Activated naive CD8-positive, alpha-beta T cell treated with anti-CD3 and anti-CD28 coated beads, Interleukin-2, amount 10 ng/mL, durations not matched to agents 7 days and 5 days (primary cell): Measurements from ENCODE around the gene CACNA2D2. TPM values are rescaled to one million over a fixed set of nuclear protein-coding genes. Genes with fewer than 3 reads are reported as not detected.

Source experiments
- ATAC-seq: fragments of 150-1000 bp; cut with Tn5 transposase; one replicate; pipeline ENCODE4 v1.10.0; 2021; ENCODE audit warnings: low read depth, moderate library complexity
- POLR2A ChIA-PET: fragments of 350-600 bp; sonication (Branson Sonifier 250); formaldehyde crosslinking; loops from one replicate; lab custom pipeline; 2021; ENCODE audit warnings: antibody characterized with exemption; lab: Charles Lee
- DNase-seq: peaks from one replicate; pipeline ENCODE4 v3.0.0; 2021
- H3K27ac Mint-ChIP-seq: one replicate; pipeline ENCODE4 v1.8.0; 2022; ENCODE audit warnings: mild to moderate bottlenecking, mixed read lengths
- H3K27me3 Mint-ChIP-seq: one replicate; pipeline ENCODE4 v1.8.0; 2022; ENCODE audit warnings: mild to moderate bottlenecking, moderate library complexity, mixed read lengths
- H3K36me3 Mint-ChIP-seq: one replicate; pipeline ENCODE4 v1.8.0; 2021; ENCODE audit warnings: mild to moderate bottlenecking, mixed read lengths
- H3K4me1 Mint-ChIP-seq: one replicate; pipeline ENCODE4 v1.8.0; 2021; ENCODE audit warnings: mixed read lengths
- H3K4me3 Mint-ChIP-seq: one replicate; pipeline ENCODE4 v1.8.0; 2022; ENCODE audit warnings: mild to moderate bottlenecking, moderate library complexity, mixed read lengths
- H3K9me3 Mint-ChIP-seq: one replicate; pipeline ENCODE4 v1.8.0; 2021; ENCODE audit warnings: mixed read lengths
- total RNA-seq, 2 experiments: library from RNA; stranded (reverse); gene quantifications; one replicate each; pipeline ENCODE4 v1.2.3, GENCODE V29; 2021

CACNA2D2 gene
- total RNA-seq, 2 experiments from 2014 or later = 2.1 to 2.5 TPM

DNA sequence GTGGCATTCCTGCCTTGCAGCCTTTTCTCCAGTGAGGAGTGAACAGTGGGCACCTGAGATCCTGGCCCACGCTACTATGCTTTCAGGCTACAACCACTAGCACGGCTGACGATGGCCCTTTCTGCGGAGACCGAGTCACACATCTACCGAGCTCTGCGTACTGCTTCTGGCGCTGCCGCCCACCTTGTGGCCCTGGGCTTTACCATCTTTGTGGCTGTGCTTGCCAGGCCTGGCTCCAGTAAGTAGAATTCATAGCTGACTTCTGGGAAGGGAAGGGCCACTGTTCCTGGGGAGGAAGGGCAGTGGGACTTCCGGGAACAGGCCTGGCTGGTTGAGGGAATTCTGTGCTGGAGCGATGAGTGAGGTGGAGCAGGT is 152.1 kb downstream of the CACNA2D2 start:
- ATAC-seq = no peak
- Mint-ChIP-seq H3K9me3 (no peaks in the 10 kb centered on the region), H3K27me3 (no peaks in the 10 kb centered on the region), H3K4me3 (peak overlapping the region; percentile 90), H3K4me1 (peaks cover 41% of the 10 kb centered on the region), H3K36me3 (peaks cover 14% of the 10 kb centered on the region), H3K27ac (peak overlapping the region; percentile 93)
- no peak for DNase-seq
- POLR2A ChIA-PET = interaction anchor here (1.2 to 7.0 kb wide), 13 partner anchors 8 to 260 kb away, joined by 3 to 110 read pairs (median 12); partner anchors contain the start of genes C3orf18, CISH, HEMK1 and HYAL3

DNA sequence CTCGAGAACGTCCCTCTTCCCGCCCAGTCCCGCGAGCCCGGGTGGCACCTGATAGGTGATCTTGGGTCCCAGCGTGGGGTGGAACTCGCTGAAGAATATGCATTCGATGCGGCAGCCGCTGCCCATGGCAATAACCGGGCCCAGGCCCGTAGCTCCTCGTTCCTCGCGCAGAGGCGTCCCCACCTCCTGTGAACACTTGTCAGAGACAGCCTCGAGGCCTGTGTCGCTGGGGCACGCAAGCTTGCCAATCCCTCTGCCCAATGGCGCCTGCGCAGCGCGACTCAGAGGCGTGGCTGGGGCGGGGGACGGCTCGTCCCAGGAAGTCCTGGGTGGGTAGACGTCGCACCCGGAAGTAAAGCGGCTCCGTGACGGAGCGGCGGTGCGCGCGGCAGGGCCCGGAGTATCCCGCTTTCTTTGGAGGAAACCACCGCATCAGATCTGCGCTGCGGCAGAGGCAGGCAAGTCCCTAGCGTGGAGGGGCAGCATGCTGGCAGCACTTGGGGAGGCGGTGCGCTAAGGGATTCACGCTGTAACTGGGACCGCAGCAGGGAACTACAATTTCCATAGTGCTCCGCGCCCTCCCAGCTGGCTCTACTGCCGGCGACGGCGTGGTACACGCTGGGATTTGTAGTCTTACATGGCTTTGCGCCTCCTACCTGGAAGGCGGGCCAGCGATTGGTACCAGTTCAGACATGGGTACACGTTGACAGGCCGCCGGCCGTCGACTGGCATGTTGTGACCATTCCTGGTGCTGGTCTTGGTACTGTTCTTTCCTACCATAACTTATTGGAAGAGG is 152.7 kb downstream of the CACNA2D2 start, which contains the start of the genes CYB561D2 and NPRL2:
Gene CYB561D2 (plus strand): TSS at position 336 of the 796 bp plus-strand sequence. CDS start 572 bp downstream, outside the sequence.
Gene NPRL2 (minus strand): TSS at position 249 of the 796 bp plus-strand sequence. CDS start 123 bp downstream, at position 126.
- Mint-ChIP-seq H3K36me3 (peaks cover 14% of the 10 kb centered on the region), H3K4me3 (peak within 1 kb of the TSS; percentile 90)

DNA sequence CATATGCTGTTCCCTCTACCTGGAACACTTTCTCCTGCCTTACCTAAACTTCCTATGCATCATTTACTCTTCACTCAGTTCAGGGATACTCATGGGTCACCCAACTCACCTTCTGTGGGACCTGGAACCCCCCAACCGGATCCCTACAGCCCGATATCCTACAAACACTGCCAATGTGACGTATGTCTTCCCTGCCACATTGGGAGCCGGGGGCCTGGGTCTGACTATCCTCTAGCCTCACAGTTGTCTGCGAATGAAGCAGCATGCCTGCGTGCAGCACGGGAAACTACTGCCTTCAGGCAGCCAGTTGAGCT is 153.3 kb downstream of the CACNA2D2 start:
- Mint-ChIP-seq H3K27ac (peak overlapping the region; percentile 93), H3K36me3 (peaks cover 14% of the 10 kb centered on the region), H3K9me3 (no peaks in the 10 kb centered on the region), H3K4me1 (peaks cover 48% of the 10 kb centered on the region), H3K4me3 (peak overlapping the region; percentile 90), H3K27me3 (no peaks in the 10 kb centered on the region)
- ATAC-seq = no peak
- DNase-seq = no peak
- POLR2A ChIA-PET = interaction anchor here (0.6 to 7.0 kb wide), 19 partner anchors 9 to 261 kb away, joined by 3 to 110 read pairs (median 8); partner anchors contain the start of genes C3orf18, CISH, HEMK1 and HYAL3

More for the DNA sequence above, 152.7 kb downstream of the CACNA2D2 start, which contains the start of the genes CYB561D2 and NPRL2:
- ATAC-seq (peak; percentile 90), DNase-seq (peak; percentile 99)
- H3K9me3 Mint-ChIP-seq = no peaks in the 10 kb centered on the region
- H3K27ac Mint-ChIP-seq = peak within 1 kb of the TSS; percentile 93
- H3K27me3 Mint-ChIP-seq = no peaks in the 10 kb centered on the region
- POLR2A ChIA-PET = interaction anchor here (0.6 to 7.0 kb wide), 19 partner anchors 9 to 260 kb away, joined by 3 to 110 read pairs (median 8); partner anchors contain the start of genes C3orf18, CISH, HEMK1 and HYAL3
- peaks cover 46% of the 10 kb centered on the region for H3K4me1 Mint-ChIP-seq

DNA sequence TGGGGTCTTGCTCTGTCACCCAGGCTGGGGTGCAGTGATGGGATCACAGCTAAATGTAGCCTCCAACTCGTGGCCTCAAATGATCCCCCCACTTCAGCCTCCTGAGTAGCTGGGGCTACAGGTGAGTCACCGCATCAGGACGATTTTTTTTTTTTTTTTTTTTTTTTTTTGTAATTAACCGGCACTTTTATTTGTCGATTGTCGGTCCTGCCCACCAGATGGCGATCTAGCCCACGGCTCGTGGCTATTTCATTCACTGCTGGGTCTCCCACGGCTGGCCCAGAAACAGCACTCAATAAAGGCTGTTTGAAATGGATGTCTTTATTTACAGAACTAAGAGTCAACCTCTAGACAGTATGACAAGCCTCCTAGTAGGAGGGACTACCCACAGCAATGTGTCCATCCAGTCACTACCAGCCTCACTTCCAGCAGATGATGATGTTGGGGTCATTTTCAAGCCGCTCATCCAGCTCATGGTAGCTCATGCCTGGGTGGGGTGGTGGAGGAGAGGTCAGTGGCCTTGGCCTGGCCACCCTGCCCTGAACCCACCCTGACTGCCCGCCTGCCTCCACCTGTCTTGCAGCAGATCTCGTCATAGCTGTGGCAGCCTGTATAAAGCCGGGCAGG is 156.1 kb downstream of the CACNA2D2 start:
- H3K27me3 Mint-ChIP-seq = no peaks in the 10 kb centered on the region
- POLR2A ChIA-PET = interaction anchor here (0.5 to 5.6 kb wide), 5 partner anchors 10 to 1153 kb away, joined by 3 to 110 read pairs (median 5); partner anchors contain the start of genes CISH, DCAF1 and TUSC2
- peaks cover 10% of the 10 kb centered on the region for H3K36me3 Mint-ChIP-seq
- H3K9me3 Mint-ChIP-seq = no peaks in the 10 kb centered on the region
- peak; percentile 5 for ATAC-seq
- H3K27ac Mint-ChIP-seq = peak overlapping the region; percentile 42
- peaks cover 49% of the 10 kb centered on the region for H3K4me1 Mint-ChIP-seq
- H3K4me3 Mint-ChIP-seq = peak overlapping the region; percentile 16
- peak; percentile 77 for DNase-seq

DNA sequence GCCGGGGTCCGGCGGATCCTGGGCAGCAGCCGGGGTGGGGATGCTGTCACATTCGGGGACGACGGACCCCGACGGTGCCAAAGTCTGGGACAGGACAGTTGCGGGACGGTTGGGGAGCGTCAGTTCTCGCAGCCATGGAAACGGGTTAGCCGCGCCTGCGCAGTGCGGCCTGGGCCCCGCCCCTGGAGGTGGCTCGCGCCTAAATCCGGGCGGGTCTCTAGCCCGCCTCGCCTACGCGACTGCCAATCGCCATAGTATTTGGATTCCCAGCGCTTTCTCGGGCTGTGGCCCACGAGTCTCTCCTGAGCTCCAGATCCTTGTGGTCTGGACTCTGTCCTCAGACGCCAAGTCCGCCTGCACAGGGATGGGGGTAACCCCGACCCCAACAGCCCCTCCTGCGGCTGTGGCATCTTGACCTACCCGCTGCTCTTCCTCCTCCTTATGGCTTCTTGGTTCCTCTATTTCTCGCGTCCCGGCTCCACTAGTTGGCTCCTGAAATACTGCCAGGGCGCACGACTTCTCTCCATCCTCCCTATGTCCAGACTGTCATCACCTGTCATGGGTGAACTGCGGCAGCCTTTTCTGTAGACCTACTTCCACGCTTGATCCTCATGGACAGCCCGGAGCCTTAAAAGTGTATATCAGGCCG is 157.7 kb downstream of the CACNA2D2 start, which contains the start of gene ZMYND10:
Gene ZMYND10 (minus strand): TSS at position 147 of the 649 bp plus-strand sequence. CDS start 153 bp downstream, outside the sequence.
- Mint-ChIP-seq H3K27ac (peak within 1 kb of the TSS; percentile 79), H3K36me3 (peaks cover 10% of the 10 kb centered on the region), H3K4me1 (peaks cover 47% of the 10 kb centered on the region), H3K27me3 (no peaks in the 10 kb centered on the region), H3K9me3 (no peaks in the 10 kb centered on the region), H3K4me3 (peak within 1 kb of the TSS; percentile 84)
- ATAC-seq (peak; percentile 10), DNase-seq (peak; percentile 90)
- POLR2A ChIA-PET = interaction anchor here (0.5 to 1.4 kb wide), 5 partner anchors 9 to 266 kb away, joined by 3 to 5 read pairs (median 3); partner anchors contain the start of genes CISH, HEMK1 and TUSC2

DNA sequence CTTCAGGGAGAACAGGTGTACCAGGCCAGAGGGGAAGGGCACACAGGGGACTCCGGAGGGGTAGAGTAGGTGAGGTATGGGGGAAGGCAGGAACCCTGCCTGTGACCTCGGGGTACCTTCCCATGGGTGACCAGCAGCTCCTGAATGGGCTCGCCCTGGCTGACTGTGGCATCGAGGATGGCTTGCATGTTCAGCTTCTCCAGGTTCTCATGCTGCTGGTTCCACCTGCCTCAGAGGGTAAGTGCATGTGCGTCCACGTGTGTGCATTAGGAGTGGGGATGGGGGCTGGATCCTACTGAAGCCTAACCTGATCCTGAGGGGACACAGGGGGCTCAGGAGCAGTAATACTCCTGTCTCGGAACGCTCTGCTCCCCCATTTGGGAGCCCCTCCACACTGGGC is 158.4 kb downstream of the CACNA2D2 start:
- Mint-ChIP-seq H3K27me3 (no peaks in the 10 kb centered on the region), H3K27ac (peak overlapping the region; percentile 65), H3K9me3 (no peaks in the 10 kb centered on the region), H3K4me3 (peak overlapping the region; percentile 84), H3K36me3 (peaks cover 12% of the 10 kb centered on the region), H3K4me1 (peaks cover 41% of the 10 kb centered on the region)
- POLR2A ChIA-PET = interaction anchor here (0.5 to 2.1 kb wide), 6 partner anchors 9 to 267 kb away, joined by 3 to 7 read pairs (median 4); partner anchors contain the start of genes CISH, HEMK1 and TUSC2
- ATAC-seq = no peak
- no peak for DNase-seq

DNA sequence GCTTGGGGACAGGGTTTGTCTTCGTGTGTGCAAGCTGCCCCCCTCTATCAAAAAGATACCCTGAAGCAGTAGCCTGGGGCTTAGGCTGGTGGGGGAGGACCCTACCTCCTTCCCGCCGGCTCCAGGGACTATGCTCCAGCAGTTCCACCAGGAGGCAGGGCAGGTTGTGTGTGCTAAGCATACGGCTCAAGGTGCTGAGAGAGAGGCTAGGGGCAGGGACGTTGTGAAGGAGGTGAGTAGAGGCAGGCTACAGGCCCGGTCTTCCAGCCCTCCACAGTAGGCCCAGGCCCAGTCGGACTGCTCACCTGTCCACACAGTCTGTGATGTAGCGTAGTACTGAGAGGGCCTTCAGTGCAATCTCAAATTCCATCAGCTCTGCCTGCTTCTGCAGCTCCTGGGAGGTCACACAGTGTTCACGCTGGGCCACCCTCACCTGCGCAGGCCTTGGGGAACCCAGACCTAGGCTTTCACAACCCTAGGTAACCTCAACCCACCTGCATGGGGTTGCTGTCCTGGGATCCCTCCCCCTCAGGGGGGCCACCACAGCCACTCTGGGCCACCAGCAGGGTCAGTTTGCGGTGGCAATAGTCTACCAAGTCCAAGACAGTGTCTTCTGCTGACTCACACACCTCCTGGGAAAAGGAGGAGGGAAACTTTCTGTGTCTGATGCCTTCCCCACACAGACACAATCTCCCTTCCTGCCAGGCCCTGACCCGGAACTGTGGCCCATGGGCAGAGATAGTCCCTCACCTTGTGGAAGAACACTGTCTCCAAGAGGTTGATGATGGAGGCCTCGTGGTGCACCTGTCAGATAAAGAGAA is 160.4 kb downstream of the CACNA2D2 start:
- no peaks in the 10 kb centered on the region for H3K27me3 Mint-ChIP-seq
- H3K36me3 Mint-ChIP-seq = peaks cover 24% of the 10 kb centered on the region
- POLR2A ChIA-PET = interaction anchor here (1.4 to 10.5 kb wide), 5 partner anchors 9 to 266 kb away, joined by 4 to 439 read pairs (median 82); partner anchors contain the start of genes C3orf18, CISH, CYB561D2 and HEMK1
- H3K27ac Mint-ChIP-seq = peak overlapping the region; percentile 99
- no peaks in the 10 kb centered on the region for H3K9me3 Mint-ChIP-seq
- peaks cover 35% of the 10 kb centered on the region for H3K4me1 Mint-ChIP-seq
- no peak for DNase-seq
- H3K4me3 Mint-ChIP-seq = no peak overlapping the region
- no peak for ATAC-seq

DNA sequence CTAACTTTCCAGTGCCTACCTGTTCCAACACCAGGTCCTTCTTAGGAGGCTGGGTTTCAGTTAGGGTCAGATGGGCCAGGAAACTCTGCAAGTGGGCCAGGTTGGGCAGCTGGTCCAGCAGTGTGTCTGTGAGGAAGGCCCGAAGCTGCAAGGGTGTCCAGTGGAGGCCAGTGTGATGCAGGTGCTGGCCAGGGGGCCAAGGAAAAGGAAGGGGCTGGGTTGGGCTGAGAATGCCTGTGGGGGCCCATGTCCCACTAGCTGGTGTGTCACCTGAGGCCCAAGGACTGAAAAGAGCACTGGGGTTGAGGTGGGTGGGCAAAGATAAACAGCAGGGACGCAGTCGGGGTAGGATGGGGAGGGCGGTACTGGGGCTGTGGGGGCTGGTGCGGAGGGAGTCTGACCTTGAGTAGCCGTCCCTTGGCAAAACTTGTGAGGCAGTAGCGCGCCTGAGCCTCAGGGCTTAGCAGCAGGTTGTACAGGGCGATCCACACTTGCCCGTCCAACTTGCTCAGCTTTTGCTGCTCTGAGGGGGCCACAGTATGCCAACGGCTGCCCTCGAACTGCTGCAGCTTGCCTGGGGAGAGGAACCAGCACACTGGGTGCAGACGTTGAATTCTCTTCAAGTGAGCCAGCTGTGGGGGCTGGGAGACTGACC is 161.3 kb downstream of the CACNA2D2 start:
- DNase-seq = no peak
- H3K36me3 Mint-ChIP-seq = peaks cover 27% of the 10 kb centered on the region
- H3K9me3 Mint-ChIP-seq = no peaks in the 10 kb centered on the region
- peak overlapping the region; percentile 99 for H3K4me3 Mint-ChIP-seq
- ATAC-seq = no peak
- POLR2A ChIA-PET = interaction anchor here (1.4 to 10.5 kb wide), 8 partner anchors 10 to 267 kb away, joined by 3 to 439 read pairs (median 46); partner anchors contain the start of genes C3orf18, CISH, CYB561D2 and HEMK1
- peak overlapping the region; percentile 99 for H3K27ac Mint-ChIP-seq
- no peaks in the 10 kb centered on the region for H3K27me3 Mint-ChIP-seq
- H3K4me1 Mint-ChIP-seq = peaks cover 29% of the 10 kb centered on the region

DNA sequence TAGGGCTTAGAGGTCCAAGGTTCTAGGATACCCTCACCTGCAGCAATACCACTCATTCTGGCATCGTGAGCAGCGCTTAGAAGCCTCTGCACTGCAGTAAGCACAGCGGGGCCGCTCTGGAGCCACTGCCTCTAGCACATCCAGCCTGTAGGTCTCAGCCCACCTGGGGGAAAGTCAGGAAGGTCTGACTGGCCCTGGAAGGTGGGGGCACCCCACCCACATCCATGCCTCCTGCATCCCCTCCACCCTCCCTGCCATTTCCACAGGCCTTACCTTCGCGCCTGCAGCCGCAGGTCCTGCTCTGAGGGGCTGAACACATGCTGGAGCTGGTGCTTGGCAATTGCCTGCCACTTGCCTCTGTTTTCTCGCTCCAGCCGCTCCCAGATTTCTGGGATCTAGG is 161.9 kb downstream of the CACNA2D2 start:
- Mint-ChIP-seq H3K4me1 (peaks cover 29% of the 10 kb centered on the region), H3K27ac (peak overlapping the region; percentile 99), H3K27me3 (no peaks in the 10 kb centered on the region), H3K36me3 (peaks cover 29% of the 10 kb centered on the region), H3K9me3 (no peaks in the 10 kb centered on the region), H3K4me3 (peak overlapping the region; percentile 99)
- no peak for ATAC-seq
- POLR2A ChIA-PET = interaction anchor here (0.8 to 10.5 kb wide), 15 partner anchors 11 to 268 kb away, joined by 3 to 439 read pairs (median 6); partner anchors contain the start of genes C3orf18, CISH, CYB561D2 and HEMK1
- peak; percentile 69 for DNase-seq

DNA sequence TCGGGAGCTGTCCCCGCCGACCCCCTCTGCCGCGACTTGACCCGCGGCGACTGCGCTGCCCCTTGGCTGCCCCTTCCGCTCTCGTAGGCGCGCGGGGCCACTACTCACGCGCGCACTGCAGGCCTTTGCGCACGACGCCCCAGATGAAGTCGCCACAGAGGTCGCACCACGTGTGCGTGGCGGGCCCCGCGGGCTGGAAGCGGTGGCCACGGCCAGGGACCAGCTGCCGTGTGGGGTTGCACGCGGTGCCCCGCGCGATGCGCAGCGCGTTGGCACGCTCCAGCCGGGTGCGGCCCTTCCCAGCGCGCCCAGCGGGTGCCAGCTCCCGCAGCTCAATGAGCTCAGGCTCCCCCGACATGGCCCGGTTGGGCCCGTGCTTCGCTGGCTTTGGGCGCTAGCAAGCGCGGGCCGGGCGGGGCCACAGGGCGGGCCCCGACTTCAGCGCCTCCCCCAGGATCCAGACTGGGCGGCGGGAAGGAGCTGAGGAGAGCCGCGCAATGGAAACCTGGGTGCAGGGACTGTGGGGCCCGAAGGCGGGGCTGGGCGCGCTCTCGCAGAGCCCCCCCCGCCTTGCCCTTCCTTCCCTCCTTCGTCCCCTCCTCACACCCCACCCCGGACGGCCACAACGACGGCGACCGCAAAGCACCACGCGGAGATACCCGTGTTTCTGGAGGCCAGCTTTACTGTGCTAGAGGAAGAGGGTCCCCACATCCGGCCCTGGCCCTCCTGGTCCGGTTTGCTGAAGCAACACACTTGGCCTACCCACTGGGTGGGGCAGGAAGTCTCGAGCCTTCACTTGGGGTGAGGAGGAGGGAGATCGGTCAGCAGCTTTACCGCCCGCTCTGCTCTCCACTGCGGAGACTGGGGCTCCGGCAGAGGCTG is 162.7 kb downstream of the CACNA2D2 start, which contains the start of gene RASSF1:
Gene RASSF1 (minus strand): TSS at position 389 of the 882 bp plus-strand sequence. CDS start 31 bp downstream, at position 358.
- peak; percentile 92 for DNase-seq
- Mint-ChIP-seq H3K4me3 (peak within 1 kb of the TSS; percentile 99), H3K4me1 (peaks cover 30% of the 10 kb centered on the region)

More for the DNA sequence above, 162.7 kb downstream of the CACNA2D2 start, which contains the start of gene RASSF1:
- Mint-ChIP-seq H3K27me3 (no peaks in the 10 kb centered on the region), H3K9me3 (no peaks in the 10 kb centered on the region), H3K36me3 (peaks cover 37% of the 10 kb centered on the region), H3K27ac (peak within 1 kb of the TSS; percentile 99)
- peak; percentile 57 for ATAC-seq
- POLR2A ChIA-PET = interaction anchor here (0.7 to 10.5 kb wide), 24 partner anchors 11 to 1045 kb away, joined by 3 to 439 read pairs (median 4); partner anchors contain the start of genes C3orf18, CISH, CYB561D2 and HEMK1
